ENCODE measurements around the gene C2CD2. TPM values are rescaled to one million over a fixed set of nuclear protein-coding genes. Genes with fewer than 3 reads are reported as not detected.

C2CD2 gene
- polyA plus RNA-seq, 1 donor (not counting 4 experiments of a cell fraction or from before 2014, with no cell fraction given) = 39.9 TPM

DNA sequence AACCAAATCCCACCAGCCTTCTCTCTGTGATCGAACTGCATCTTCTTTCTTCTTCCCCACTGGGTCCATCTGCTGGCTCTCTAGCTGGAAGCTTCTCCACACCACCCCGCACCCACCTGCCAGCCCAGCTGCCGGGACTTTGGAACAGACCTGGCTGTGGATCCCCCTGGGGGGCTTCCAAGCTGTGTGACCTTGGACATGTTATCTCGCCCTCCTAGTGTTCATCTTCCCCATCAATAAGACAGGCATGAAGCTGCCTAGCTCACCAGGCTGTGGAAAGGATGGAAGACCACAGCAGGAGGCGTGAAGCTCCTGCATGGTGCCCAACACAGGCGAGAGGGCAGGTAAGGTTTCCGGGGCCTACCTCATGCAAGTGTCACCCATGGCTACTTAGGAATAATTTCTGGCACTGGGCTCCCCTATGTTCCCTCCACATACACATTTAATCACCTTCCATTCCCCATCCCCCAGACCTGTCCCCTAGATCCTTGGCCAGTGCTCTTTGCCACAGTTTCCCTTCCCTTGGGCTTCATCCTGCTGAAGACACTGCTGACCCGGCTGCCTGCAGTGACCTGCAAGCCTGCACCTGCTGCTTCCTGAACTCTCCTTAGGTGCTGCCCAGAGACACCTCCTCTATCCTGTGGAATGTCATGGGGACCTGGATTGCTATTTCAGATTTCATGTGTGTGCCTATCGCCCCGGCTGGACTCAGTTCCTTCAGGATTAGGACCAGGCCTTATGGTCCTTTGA lies 13.2 kb upstream of the C2CD2 start:
- no peaks in the 10 kb centered on the region for H3K27me3 ChIP-seq (ENCODE audit: control insufficient read depth, extremely low read depth, insufficient read depth, low read length)
- H3K27ac ChIP-seq (ENCODE audit: control insufficient read depth, insufficient read depth, low read length) = no peak overlapping the region
- DNase-seq (ENCODE audit: low read depth, low spot score) (no peak), FAIRE-seq (no peak)
- H3K36me3 ChIP-seq (ENCODE audit: control insufficient read depth in 2 of 2, extremely low read depth in 1 of 2, insufficient read depth in 2 of 2, low read length in 2 of 2) = no peaks in the 10 kb centered on the region
- dilution Hi-C loops (cut with MboI; ENCODE audit: extremely low pct_ligation_motif_present, low sequenced_read_pairs) = no loop called here
- H2AFZ ChIP-seq (ENCODE audit: control insufficient read depth, low read length) = no peak overlapping the region
- no peaks in the 10 kb centered on the region for H3K4me1 ChIP-seq (ENCODE audit: control insufficient read depth, extremely low read depth, insufficient read depth, low read length)
- H3K4me2 ChIP-seq (ENCODE audit: control insufficient read depth, extremely low read depth, insufficient read depth, low read depth, low read length) = no peak overlapping the region
- H3K9me1 ChIP-seq (ENCODE audit: control insufficient read depth, extremely low read depth, insufficient read depth, low read length) = no peaks in the 10 kb centered on the region
- H3K79me2 ChIP-seq (ENCODE audit: control insufficient read depth, insufficient read depth, low read length) = no peaks in the 10 kb centered on the region
- H3K9ac ChIP-seq (ENCODE audit: control insufficient read depth, extremely low read depth, insufficient read depth, low read length) = no peak overlapping the region
- H3K9me3 ChIP-seq (ENCODE audit: control insufficient read depth, low read depth, low read length) = no peaks in the 10 kb centered on the region
- no peaks in the 10 kb centered on the region for H4K20me1 ChIP-seq (ENCODE audit: control insufficient read depth, extremely low read depth, insufficient read depth, low read length)
- TF ChIP-seq, protein P1, sequence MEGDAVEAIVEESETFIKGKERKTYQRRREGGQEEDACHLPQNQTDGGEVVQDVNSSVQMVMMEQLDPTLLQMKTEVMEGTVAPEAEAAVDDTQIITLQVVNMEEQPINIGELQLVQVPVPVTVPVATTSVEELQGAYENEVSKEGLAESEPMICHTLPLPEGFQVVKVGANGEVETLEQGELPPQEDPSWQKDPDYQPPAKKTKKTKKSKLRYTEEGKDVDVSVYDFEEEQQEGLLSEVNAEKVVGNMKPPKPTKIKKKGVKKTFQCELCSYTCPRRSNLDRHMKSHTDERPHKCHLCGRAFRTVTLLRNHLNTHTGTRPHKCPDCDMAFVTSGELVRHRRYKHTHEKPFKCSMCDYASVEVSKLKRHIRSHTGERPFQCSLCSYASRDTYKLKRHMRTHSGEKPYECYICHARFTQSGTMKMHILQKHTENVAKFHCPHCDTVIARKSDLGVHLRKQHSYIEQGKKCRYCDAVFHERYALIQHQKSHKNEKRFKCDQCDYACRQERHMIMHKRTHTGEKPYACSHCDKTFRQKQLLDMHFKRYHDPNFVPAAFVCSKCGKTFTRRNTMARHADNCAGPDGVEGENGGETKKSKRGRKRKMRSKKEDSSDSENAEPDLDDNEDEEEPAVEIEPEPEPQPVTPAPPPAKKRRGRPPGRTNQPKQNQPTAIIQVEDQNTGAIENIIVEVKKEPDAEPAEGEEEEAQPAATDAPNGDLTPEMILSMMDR (optimal IDR thresholded peaks at IDR 0.05 in 1 of 3, IDR thresholded peaks at IDR 0.05 in 1 of 3, conservative IDR thresholded peaks at IDR 0.05 in 1 of 3; ENCODE audit: extremely low read depth in 1 of 3, insufficient read depth in 2 of 3, low read length in 3 of 3) = no peak
- no peak for TF ChIP-seq EZH2 (IDR thresholded peaks at IDR 0.05; ENCODE audit: low read length)
- H3K4me3 ChIP-seq (ENCODE audit: control insufficient read depth in 2 of 3, extremely low read depth in 1 of 3, insufficient read depth in 2 of 3, low read depth in 1 of 3, low read length in 3 of 3) = no peak overlapping the region

DNA sequence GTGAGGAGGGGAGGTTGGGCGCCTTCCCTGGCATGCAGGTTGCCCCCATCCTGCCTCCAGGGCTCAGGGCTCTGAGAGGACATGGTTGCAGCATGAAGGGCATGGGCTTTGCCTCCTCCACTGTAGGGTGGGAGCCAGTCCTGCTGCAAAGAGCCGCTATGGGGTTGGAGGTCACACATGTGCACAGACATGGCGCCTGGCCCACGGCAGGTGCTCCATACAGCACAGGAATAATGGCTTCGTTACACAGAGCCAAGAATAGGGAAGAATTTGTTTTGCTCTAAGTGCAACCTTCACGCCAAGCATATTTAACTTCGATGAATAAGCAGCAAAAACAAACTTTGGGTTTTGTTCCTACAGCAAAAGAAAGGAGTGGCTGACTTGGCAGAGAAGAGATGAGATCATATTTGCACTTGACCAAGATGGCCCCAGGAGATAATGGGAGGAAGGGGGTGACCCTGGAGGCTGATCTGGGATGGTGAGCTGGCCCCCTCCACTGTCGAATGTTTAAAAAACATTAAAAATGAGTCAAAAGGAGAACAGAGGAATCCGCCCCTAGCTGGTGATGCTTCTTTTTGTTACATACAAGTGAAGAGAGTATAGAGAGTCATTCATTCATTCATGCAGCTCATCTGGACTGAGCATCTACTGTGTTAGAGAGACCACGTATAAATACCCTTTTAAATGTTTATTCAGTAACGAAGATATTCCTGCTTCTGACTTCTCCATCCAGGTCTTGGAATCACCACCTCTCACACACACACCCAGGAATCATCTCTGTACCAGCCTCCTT lies 12.4 kb upstream of the C2CD2 start:
- Histone ChIP-seq H3K9ac (ENCODE audit: control insufficient read depth, extremely low read depth, insufficient read depth, low read length) (no peak overlapping the region), H3K9me1 (ENCODE audit: control insufficient read depth, extremely low read depth, insufficient read depth, low read length) (no peaks in the 10 kb centered on the region), H3K4me3 (ENCODE audit: control insufficient read depth in 2 of 3, extremely low read depth in 1 of 3, insufficient read depth in 2 of 3, low read depth in 1 of 3, low read length in 3 of 3) (no peak overlapping the region), H4K20me1 (ENCODE audit: control insufficient read depth, extremely low read depth, insufficient read depth, low read length) (no peaks in the 10 kb centered on the region), H3K79me2 (ENCODE audit: control insufficient read depth, insufficient read depth, low read length) (no peaks in the 10 kb centered on the region), H3K27ac (ENCODE audit: control insufficient read depth, insufficient read depth, low read length) (no peak overlapping the region), H3K27me3 (ENCODE audit: control insufficient read depth, extremely low read depth, insufficient read depth, low read length) (no peaks in the 10 kb centered on the region), H3K4me2 (ENCODE audit: control insufficient read depth, extremely low read depth, insufficient read depth, low read depth, low read length) (no peak overlapping the region), H2AFZ (ENCODE audit: control insufficient read depth, low read length) (no peak overlapping the region), H3K9me3 (ENCODE audit: control insufficient read depth, low read depth, low read length) (no peaks in the 10 kb centered on the region), H3K36me3 (ENCODE audit: control insufficient read depth in 2 of 2, extremely low read depth in 1 of 2, insufficient read depth in 2 of 2, low read length in 2 of 2) (no peaks in the 10 kb centered on the region), H3K4me1 (ENCODE audit: control insufficient read depth, extremely low read depth, insufficient read depth, low read length) (no peaks in the 10 kb centered on the region)
- TF ChIP-seq, protein P1 (optimal IDR thresholded peaks at IDR 0.05 in 1 of 3, IDR thresholded peaks at IDR 0.05 in 1 of 3, conservative IDR thresholded peaks at IDR 0.05 in 1 of 3; ENCODE audit: extremely low read depth in 1 of 3, insufficient read depth in 2 of 3, low read length in 3 of 3) = no peak
- TF ChIP-seq EZH2 (IDR thresholded peaks at IDR 0.05; ENCODE audit: low read length) = no peak
- DNase-seq (ENCODE audit: low read depth, low spot score) (no peak), FAIRE-seq (peak; percentile 79)
- dilution Hi-C loops (cut with MboI; ENCODE audit: extremely low pct_ligation_motif_present, low sequenced_read_pairs) = no loop called here
